ENCODE results near the gene MACROD2. TPM values are rescaled to one million over a fixed set of nuclear protein-coding genes. Genes with fewer than 3 reads are reported as not detected.

Gene MACROD2
- polyA plus RNA-seq, 1 donor from 2014 or later, result 23.2 TPM

DNA sequence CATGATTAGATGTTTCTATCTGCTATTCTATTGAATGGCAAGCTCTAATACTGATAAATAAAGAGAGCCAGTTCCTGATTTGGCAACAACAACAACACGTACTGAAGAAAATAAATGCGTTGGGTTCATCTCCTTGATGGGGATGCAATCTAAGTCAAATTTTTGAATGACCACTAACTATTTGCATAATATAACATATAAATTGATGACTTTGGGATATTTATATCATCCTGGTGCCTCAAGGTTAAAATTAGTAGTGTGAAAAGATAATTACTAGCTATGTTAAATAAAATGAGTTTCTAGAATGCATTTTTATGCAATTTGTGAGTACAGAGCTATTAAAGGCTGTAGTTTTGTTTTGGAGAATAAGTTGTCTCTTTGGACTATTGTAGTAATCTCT is 1681.5 kb downstream of the MACROD2 start:
- H3K9ac ChIP-seq (ENCODE audit: low read length), result no peak overlapping the region
- no peak overlapping the region for H3K27ac ChIP-seq (ENCODE audit: low read length)
- H2AFZ ChIP-seq (ENCODE audit: low read depth, low read length), result no peak overlapping the region
- H3F3A ChIP-seq (ENCODE audit: insufficient read depth, low read length, poor library complexity, severe bottlenecking), result no peaks in the 10 kb centered on the region
- no peaks in the 10 kb centered on the region for H3K79me2 ChIP-seq (replicated peaks; ENCODE audit: insufficient read depth, low read length)
- H3K4me3 ChIP-seq (ENCODE audit: low read length), result no peak overlapping the region
- no peaks in the 10 kb centered on the region for H3K27me3 ChIP-seq (ENCODE audit: insufficient read depth, low read depth, low read length)
- no peaks in the 10 kb centered on the region for H3K9me3 ChIP-seq (ENCODE audit: low read length)
- no peaks in the 10 kb centered on the region for H3K36me3 ChIP-seq (ENCODE audit: insufficient read depth, low read length)
- H3K9me2 ChIP-seq (ENCODE audit: insufficient read depth, low read length), result no peaks in the 10 kb centered on the region
- H4K20me1 ChIP-seq (ENCODE audit: insufficient read depth), result no peaks in the 10 kb centered on the region
- TF ChIP-seq MXI1 (conservative IDR thresholded peaks at IDR 0.05; ENCODE audit: poor library complexity, severe bottlenecking), result no peak
- TF ChIP-seq EP300 (conservative IDR thresholded peaks at IDR 0.05; ENCODE audit: poor library complexity, severe bottlenecking), result no peak
- H3K4me2 ChIP-seq (ENCODE audit: low read length), result no peak overlapping the region

GRCh38 chr20:15682690-15683089 is 1687.4 kb downstream of the MACROD2 start:
- Histone ChIP-seq H3K27ac (ENCODE audit: low read length) (no peak overlapping the region), H3K4me3 (ENCODE audit: low read length) (no peak overlapping the region), H3K27me3 (ENCODE audit: insufficient read depth, low read depth, low read length) (no peaks in the 10 kb centered on the region), H3K9me2 (ENCODE audit: insufficient read depth, low read length) (no peaks in the 10 kb centered on the region), H4K20me1 (ENCODE audit: insufficient read depth) (no peaks in the 10 kb centered on the region), H3K9me3 (ENCODE audit: low read length) (no peaks in the 10 kb centered on the region), H3K36me3 (ENCODE audit: insufficient read depth, low read length) (no peaks in the 10 kb centered on the region), H3K4me2 (ENCODE audit: low read length) (no peak overlapping the region), H3F3A (ENCODE audit: insufficient read depth, low read length, poor library complexity, severe bottlenecking) (no peaks in the 10 kb centered on the region), H3K79me2 (replicated peaks; ENCODE audit: insufficient read depth, low read length) (no peaks in the 10 kb centered on the region), H2AFZ (ENCODE audit: low read depth, low read length) (no peak overlapping the region), H3K9ac (ENCODE audit: low read length) (no peak overlapping the region)
- TF ChIP-seq MXI1 (conservative IDR thresholded peaks at IDR 0.05; ENCODE audit: poor library complexity, severe bottlenecking) (no peak), POLR2AphosphoS5 (IDR thresholded peaks at IDR 0.05) (no peak), RAD21 (conservative IDR thresholded peaks at IDR 0.05) (no peak), TAF1 (IDR thresholded peaks at IDR 0.05; ENCODE audit: low read depth) (no peak), SMC3 (conservative IDR thresholded peaks at IDR 0.05; ENCODE audit: poor library complexity) (no peak), EZH2 (IDR thresholded peaks at IDR 0.05; ENCODE audit: borderline replicate concordance, insufficient read depth, low read length, poor library complexity, severe bottlenecking) (no peak), REST (IDR thresholded peaks at IDR 0.05; ENCODE audit: borderline replicate concordance) (no peak), EP300 (conservative IDR thresholded peaks at IDR 0.05; ENCODE audit: poor library complexity, severe bottlenecking) (no peak)
- TF ChIP-seq, protein P1, sequence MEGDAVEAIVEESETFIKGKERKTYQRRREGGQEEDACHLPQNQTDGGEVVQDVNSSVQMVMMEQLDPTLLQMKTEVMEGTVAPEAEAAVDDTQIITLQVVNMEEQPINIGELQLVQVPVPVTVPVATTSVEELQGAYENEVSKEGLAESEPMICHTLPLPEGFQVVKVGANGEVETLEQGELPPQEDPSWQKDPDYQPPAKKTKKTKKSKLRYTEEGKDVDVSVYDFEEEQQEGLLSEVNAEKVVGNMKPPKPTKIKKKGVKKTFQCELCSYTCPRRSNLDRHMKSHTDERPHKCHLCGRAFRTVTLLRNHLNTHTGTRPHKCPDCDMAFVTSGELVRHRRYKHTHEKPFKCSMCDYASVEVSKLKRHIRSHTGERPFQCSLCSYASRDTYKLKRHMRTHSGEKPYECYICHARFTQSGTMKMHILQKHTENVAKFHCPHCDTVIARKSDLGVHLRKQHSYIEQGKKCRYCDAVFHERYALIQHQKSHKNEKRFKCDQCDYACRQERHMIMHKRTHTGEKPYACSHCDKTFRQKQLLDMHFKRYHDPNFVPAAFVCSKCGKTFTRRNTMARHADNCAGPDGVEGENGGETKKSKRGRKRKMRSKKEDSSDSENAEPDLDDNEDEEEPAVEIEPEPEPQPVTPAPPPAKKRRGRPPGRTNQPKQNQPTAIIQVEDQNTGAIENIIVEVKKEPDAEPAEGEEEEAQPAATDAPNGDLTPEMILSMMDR (IDR thresholded peaks at IDR 0.05; ENCODE audit: poor library complexity, severe bottlenecking), result no peak

- no peak for TF ChIP-seq EZH2 (IDR thresholded peaks at IDR 0.05; ENCODE audit: borderline replicate concordance, insufficient read depth, low read length, poor library complexity, severe bottlenecking)
- TF ChIP-seq, protein P1 (IDR thresholded peaks at IDR 0.05; ENCODE audit: poor library complexity, severe bottlenecking), result no peak
- TF ChIP-seq EP300 (conservative IDR thresholded peaks at IDR 0.05; ENCODE audit: poor library complexity, severe bottlenecking), result no peak
- no peak for TF ChIP-seq TAF1 (IDR thresholded peaks at IDR 0.05; ENCODE audit: low read depth)
- TF ChIP-seq MXI1 (conservative IDR thresholded peaks at IDR 0.05; ENCODE audit: poor library complexity, severe bottlenecking), result no peak
- Histone ChIP-seq H3K36me3 (ENCODE audit: insufficient read depth, low read length) (no peaks in the 10 kb centered on the region), H3F3A (ENCODE audit: insufficient read depth, low read length, poor library complexity, severe bottlenecking) (no peaks in the 10 kb centered on the region), H2AFZ (ENCODE audit: low read depth, low read length) (no peak overlapping the region), H3K4me2 (ENCODE audit: low read length) (no peak overlapping the region), H3K9ac (ENCODE audit: low read length) (no peak overlapping the region), H3K4me3 (ENCODE audit: low read length) (no peak overlapping the region), H3K27ac (ENCODE audit: low read length) (no peak overlapping the region), H3K27me3 (ENCODE audit: insufficient read depth, low read depth, low read length) (no peaks in the 10 kb centered on the region), H4K20me1 (ENCODE audit: insufficient read depth) (no peaks in the 10 kb centered on the region), H3K9me3 (ENCODE audit: low read length) (no peaks in the 10 kb centered on the region), H3K79me2 (replicated peaks; ENCODE audit: insufficient read depth, low read length) (no peaks in the 10 kb centered on the region), H3K9me2 (ENCODE audit: insufficient read depth, low read length) (no peaks in the 10 kb centered on the region)
Observed at GRCh38 chr20:15692570-15692969, 1697.3 kb downstream of the MACROD2 start.
